Epithelial cell of proximal tubule (primary cell): ENCODE measurements around the gene MRPL34. TPM values are rescaled to one million over a fixed set of nuclear protein-coding genes. Genes with fewer than 3 reads are reported as not detected.

Source experiments
- DNase-seq: peaks from one replicate; pipeline ENCODE4 v3.0.0-alpha.2; 2011; ENCODE audit warnings: low read depth
- H3K4me3 ChIP-seq: 2 replicates; pipeline ENCODE4 v1.5.1; 2011; ENCODE audit warnings: low read depth, mild to moderate bottlenecking, low read length
- total RNA-seq: library from RNA; depleted of rRNA; stranded (reverse); fragments of >200 nt; gene quantifications from 2 replicates; pipeline ENCODE4 v1.2.3, GENCODE V29; 2015
- TF ChIP-seq, protein P1 (sequence below): conservative IDR thresholded peaks from 2 replicates; pipeline ENCODE4 v1.5.1; 2012; ENCODE audit warnings: low read depth, mild to moderate bottlenecking, low read length

MRPL34 gene
- total RNA-seq, 1 donor from 2014 or later: 121 TPM

DNA sequence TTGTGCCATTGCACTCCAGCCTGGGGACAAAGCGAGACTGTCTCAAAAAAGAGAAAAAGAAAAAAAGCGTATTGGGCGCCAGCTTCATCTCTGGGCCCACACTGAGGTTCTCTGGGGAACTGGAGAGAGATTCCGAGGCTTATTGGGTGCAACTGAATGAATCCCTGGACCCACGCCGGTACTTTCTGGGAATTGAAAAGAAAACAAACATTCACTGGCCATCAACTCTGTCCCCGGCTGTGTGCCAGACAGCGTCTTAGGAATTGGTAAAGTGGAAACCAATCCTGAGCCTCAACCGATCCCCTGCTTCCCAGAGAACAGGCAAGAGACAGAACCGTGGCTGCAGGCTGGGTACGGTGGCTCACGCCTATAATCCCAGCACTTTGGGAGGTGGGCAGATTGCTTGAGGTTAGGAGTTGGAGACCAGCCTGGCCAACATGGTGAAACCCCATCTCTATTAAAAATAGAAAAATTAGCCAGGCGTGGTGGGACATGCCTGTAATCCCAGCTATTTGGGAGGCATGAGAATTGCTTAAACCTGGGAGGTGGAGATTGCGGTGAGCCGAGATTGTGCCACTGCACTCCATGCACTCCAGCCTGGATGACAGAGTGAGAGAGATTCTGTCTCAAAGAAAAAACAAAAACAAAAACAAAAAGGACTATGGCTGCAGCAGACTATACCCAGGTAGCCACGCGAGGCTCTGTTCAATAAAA is 20.4 kb downstream of the MRPL34 start:
- no peak overlapping the region for H3K4me3 ChIP-seq
- DNase-seq: no peak
- TF ChIP-seq, protein P1, sequence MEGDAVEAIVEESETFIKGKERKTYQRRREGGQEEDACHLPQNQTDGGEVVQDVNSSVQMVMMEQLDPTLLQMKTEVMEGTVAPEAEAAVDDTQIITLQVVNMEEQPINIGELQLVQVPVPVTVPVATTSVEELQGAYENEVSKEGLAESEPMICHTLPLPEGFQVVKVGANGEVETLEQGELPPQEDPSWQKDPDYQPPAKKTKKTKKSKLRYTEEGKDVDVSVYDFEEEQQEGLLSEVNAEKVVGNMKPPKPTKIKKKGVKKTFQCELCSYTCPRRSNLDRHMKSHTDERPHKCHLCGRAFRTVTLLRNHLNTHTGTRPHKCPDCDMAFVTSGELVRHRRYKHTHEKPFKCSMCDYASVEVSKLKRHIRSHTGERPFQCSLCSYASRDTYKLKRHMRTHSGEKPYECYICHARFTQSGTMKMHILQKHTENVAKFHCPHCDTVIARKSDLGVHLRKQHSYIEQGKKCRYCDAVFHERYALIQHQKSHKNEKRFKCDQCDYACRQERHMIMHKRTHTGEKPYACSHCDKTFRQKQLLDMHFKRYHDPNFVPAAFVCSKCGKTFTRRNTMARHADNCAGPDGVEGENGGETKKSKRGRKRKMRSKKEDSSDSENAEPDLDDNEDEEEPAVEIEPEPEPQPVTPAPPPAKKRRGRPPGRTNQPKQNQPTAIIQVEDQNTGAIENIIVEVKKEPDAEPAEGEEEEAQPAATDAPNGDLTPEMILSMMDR: no peak

GRCh38 chr19:17326595-17326966 is 20.9 kb downstream of the MRPL34 start:
- no peak for DNase-seq
- no peak overlapping the region for H3K4me3 ChIP-seq
- TF ChIP-seq, protein P1: no peak

GRCh38 chr19:17327068-17327653 is 21.5 kb downstream of the MRPL34 start:
- no peak overlapping the region for H3K4me3 ChIP-seq
- DNase-seq: no peak
- TF ChIP-seq, protein P1: no peak

DNA sequence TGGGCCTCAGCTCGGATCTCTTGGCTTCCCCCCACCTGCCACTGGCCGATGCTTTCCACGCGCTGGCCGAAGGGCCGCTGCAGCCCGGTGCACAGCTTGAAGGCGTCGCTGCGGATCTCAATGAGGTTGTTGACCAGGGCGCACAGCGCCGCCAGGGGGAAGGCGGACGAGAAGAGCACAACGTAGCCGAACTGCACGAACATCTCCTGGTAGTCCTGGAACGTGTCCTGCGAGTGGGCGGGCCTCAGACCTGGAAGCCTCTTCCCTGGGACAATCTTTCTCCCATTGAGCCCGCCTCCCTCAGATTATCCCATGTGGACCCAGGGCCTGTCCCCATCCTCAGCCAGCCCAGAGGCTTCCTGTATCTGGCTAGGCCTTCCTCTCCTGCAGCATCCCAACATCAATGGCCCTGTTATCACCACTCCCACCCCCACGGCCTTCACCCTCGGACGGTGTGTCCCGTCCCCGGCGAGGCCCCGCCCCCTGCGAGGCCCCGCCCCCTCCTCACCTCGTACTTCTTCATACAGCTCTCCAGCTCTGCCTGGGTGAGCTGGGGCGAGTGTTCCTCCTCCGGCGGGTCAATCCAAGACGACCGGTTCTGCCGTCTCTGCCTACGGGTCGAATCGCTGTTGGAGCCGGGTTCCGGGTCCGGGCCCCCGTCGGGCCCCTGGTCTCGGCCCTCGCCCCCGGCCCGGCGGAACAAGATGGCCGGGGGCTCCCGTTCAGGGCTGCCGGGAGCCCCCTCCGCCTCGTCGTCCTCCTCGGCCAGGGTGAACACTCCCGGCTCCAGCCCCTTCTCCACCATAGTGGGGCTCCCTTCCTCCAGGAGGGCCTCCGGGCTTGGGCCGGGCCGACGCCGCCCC is 22.2 kb downstream of the MRPL34 start:
- DNase-seq: no peak
- peak overlapping the region; percentile 28 for H3K4me3 ChIP-seq
- TF ChIP-seq, protein P1: peak; percentile 24

GRCh38 chr19:17328517-17329365 is 23.1 kb downstream of the MRPL34 start:
- DNase-seq: no peak
- H3K4me3 ChIP-seq: peak overlapping the region; percentile 28
- TF ChIP-seq, protein P1: no peak
